Measurements from ENCODE around the gene PPP1R7. TPM values are rescaled to one million over a fixed set of nuclear protein-coding genes. Genes with fewer than 3 reads are reported as not detected.

The PPP1R7 gene
- total RNA-seq, 1 donor: 46.7 TPM

DNA sequence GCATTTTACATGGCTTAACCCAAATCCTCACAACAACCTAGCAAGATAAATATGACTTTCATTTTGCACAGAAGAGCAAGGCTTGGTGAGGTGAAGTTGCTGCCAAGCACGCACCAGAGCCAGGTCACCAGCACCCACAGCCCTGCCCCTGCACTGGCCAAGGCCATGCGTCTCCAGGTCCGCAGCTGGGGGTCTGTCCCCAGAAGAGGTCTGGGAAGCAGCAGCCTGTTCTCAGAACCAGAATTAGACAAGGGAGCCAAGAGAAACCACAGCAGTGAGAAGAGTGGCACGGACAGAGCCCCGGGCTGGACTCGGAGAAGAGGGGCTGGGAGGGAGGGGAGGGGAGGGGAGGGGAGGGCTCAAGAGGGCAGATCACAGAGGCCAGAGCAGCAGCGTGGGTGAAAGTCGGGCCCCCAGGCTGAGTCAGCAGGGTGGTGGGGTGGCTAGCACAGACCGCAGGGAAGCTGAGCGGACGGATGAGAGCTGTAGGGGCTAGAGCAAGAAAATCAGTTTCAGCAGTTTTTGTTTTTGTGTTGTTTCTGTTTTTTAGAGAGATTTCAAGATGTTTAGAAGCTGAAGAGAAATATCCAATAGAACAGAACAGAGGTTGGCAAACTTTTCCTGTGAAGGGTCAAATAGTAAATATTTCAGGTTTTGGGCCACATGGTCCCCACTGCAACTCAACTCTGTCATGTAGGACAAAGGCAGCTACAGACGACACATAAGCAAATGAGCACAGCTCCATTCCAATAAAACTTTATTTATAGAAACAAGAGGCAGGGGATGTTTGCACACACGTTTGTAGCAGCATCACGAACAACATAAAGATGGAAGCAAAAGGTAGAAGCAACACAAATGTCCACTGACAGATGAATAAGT is 40.8 kb upstream of the PPP1R7 start:
- TF ChIP-seq, protein P1, sequence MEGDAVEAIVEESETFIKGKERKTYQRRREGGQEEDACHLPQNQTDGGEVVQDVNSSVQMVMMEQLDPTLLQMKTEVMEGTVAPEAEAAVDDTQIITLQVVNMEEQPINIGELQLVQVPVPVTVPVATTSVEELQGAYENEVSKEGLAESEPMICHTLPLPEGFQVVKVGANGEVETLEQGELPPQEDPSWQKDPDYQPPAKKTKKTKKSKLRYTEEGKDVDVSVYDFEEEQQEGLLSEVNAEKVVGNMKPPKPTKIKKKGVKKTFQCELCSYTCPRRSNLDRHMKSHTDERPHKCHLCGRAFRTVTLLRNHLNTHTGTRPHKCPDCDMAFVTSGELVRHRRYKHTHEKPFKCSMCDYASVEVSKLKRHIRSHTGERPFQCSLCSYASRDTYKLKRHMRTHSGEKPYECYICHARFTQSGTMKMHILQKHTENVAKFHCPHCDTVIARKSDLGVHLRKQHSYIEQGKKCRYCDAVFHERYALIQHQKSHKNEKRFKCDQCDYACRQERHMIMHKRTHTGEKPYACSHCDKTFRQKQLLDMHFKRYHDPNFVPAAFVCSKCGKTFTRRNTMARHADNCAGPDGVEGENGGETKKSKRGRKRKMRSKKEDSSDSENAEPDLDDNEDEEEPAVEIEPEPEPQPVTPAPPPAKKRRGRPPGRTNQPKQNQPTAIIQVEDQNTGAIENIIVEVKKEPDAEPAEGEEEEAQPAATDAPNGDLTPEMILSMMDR (IDR thresholded peaks at IDR 0.05; ENCODE audit: extremely low read depth, low read depth, low read length): no peak
- Histone ChIP-seq H3K9me3 (ENCODE audit: low read depth, low read length) (no peaks in the 10 kb centered on the region), H3K27ac (ENCODE audit: low read depth, low read length) (no peak overlapping the region), H3K4me1 (ENCODE audit: insufficient read depth, low read length) (no peaks in the 10 kb centered on the region), H3K4me3 (ENCODE audit: insufficient read depth, low read length) (no peak overlapping the region), H3K79me2 (ENCODE audit: insufficient read depth, low read length) (no peaks in the 10 kb centered on the region), H3K4me2 (ENCODE audit: insufficient read depth, low read length) (no peak overlapping the region), H3K27me3 (ENCODE audit: insufficient read depth, low read length) (no peaks in the 10 kb centered on the region), H2AFZ (ENCODE audit: low read length) (no peak overlapping the region), H4K20me1 (ENCODE audit: insufficient read depth, low read length) (no peaks in the 10 kb centered on the region), H3K36me3 (ENCODE audit: insufficient read depth, low read length) (no peaks in the 10 kb centered on the region)
- DNase-seq (ENCODE audit: insufficient read length, low spot score, missing footprints): no peak

DNA sequence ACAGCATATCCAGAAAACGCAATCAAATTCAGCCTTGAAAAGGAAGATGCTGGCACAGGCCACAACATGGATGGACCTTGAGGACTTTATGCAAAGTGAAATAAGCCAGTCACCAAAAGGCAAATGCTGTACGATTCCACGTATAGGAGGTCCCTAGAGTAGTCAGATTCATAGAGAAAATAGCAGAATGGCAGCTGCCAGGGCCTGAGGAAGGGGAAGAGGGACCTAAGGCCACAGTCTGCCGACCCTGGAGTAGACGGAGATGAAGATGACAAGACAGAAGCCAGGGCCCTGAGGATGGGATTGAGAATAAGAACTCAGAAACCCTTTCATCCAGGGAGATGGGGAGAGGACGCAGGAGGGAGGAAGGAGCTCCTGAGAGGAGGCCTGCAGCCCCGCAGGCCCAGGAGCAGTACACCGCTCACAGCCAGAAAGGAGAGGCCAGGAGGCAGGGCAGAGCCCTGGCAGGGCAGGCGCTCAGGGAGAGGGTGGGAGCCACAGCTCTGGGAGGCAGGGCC is 40.1 kb upstream of the PPP1R7 start:
- Histone ChIP-seq H3K4me1 (ENCODE audit: insufficient read depth, low read length) (no peaks in the 10 kb centered on the region), H3K4me2 (ENCODE audit: insufficient read depth, low read length) (no peak overlapping the region), H3K27me3 (ENCODE audit: insufficient read depth, low read length) (no peaks in the 10 kb centered on the region), H3K4me3 (ENCODE audit: insufficient read depth, low read length) (no peak overlapping the region), H3K9me3 (ENCODE audit: low read depth, low read length) (no peaks in the 10 kb centered on the region), H3K79me2 (ENCODE audit: insufficient read depth, low read length) (no peaks in the 10 kb centered on the region), H2AFZ (ENCODE audit: low read length) (no peak overlapping the region), H3K27ac (ENCODE audit: low read depth, low read length) (no peak overlapping the region), H4K20me1 (ENCODE audit: insufficient read depth, low read length) (no peaks in the 10 kb centered on the region), H3K36me3 (ENCODE audit: insufficient read depth, low read length) (no peaks in the 10 kb centered on the region)
- no peak for DNase-seq (ENCODE audit: insufficient read length, low spot score, missing footprints)
- TF ChIP-seq, protein P1 (IDR thresholded peaks at IDR 0.05; ENCODE audit: extremely low read depth, low read depth, low read length): no peak

DNA sequence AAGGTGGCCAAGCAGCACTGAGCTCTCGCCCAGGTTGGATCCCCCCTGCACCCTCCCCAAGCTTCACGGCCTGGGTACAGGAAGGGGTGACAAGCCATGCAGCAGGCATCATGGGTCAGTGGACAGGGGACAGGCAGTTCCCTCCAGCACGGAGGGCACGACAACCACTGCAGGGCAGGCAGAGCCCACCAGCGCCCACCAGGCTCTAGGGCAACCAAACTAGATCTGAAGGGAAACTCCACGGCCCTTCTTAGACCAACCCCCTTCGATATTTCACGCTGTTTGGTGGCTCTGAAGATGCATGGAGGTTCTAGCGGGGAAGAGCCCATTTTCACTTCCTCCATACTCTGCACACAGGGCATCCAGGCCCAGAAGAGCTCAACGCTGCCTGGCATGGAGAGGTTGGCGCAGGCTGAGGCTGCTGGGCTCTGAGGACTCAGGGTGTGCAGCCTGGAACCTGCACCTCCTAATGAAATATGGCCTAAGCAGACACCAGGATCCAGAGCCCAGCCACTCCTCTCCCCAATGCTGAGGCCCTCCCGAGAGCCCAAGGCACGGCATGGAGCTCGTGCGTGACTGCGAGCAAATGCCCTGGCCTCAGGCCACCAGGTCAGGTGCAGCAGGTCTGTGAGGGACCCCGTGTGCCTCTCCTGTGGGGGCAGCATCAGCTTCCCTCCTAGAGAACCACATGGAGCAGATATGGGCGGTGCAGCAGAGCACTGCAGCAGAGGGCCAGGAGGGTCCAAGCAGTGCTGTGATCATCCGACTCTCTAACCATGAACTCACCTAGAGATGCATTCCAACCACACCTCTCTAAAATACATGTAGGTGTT is 39.4 kb upstream of the PPP1R7 start:
- Histone ChIP-seq H3K4me1 (ENCODE audit: insufficient read depth, low read length) (no peaks in the 10 kb centered on the region), H3K36me3 (ENCODE audit: insufficient read depth, low read length) (no peaks in the 10 kb centered on the region)
- DNase-seq (ENCODE audit: insufficient read length, low spot score, missing footprints): no peak

More for the DNA sequence above, 39.4 kb upstream of the PPP1R7 start:
- no peaks in the 10 kb centered on the region for H3K27me3 ChIP-seq (ENCODE audit: insufficient read depth, low read length)
- no peaks in the 10 kb centered on the region for H4K20me1 ChIP-seq (ENCODE audit: insufficient read depth, low read length)
- TF ChIP-seq, protein P1 (IDR thresholded peaks at IDR 0.05; ENCODE audit: extremely low read depth, low read depth, low read length): no peak
- H3K4me2 ChIP-seq (ENCODE audit: insufficient read depth, low read length): no peak overlapping the region
- no peaks in the 10 kb centered on the region for H3K79me2 ChIP-seq (ENCODE audit: insufficient read depth, low read length)
- no peak overlapping the region for H3K27ac ChIP-seq (ENCODE audit: low read depth, low read length)
- no peaks in the 10 kb centered on the region for H3K9me3 ChIP-seq (ENCODE audit: low read depth, low read length)
- H3K4me3 ChIP-seq (ENCODE audit: insufficient read depth, low read length): no peak overlapping the region
- no peak overlapping the region for H2AFZ ChIP-seq (ENCODE audit: low read length)

Measured in osteoblast (primary cell).